HepG2 (cell line): ENCODE data around the gene CCDC85C. TPM values are rescaled to one million over a fixed set of nuclear protein-coding genes. Genes with fewer than 3 reads are reported as not detected.

Experiments
- ATAC-seq: fragments of 200-7000 bp; cut with Tn5 transposase; 3 replicates; pipeline ENCODE4 v1.9.1; 2020; ENCODE audit warnings: mild to moderate bottlenecking, moderate library complexity
- BruUV-seq: library from RNA; stranded (reverse); fragments of 400-500 nt; replicated peaks from 2 replicates; lab custom pipeline; 2021; lab: Mats Ljungman, UMichigan
- CTCF ChIA-PET: fragments of 300-600 bp; formaldehyde crosslinking; extraction: SDS; loops from one replicate; lab custom pipeline; 2021; ENCODE audit warnings: low total read pairs, inconsistent platforms, low intra/inter-chr PET ratio; lab: Yijun Ruan, JAX
- POLR2A ChIA-PET: fragments of 350-600 bp; sonication (Branson Sonifier 250); formaldehyde crosslinking; loops from one replicate; lab custom pipeline; 2020; ENCODE audit warnings: antibody characterized with exemption, inconsistent platforms; lab: Yijun Ruan, JAX
- DNase-seq: peaks from one replicate; pipeline ENCODE4 v3.0.0-alpha.2; 2015; ENCODE audit warnings: low spot score
- FAIRE-seq: peaks from 3 replicates; lab custom pipeline; 2011; peaks lifted over from hg19 to GRCh38; lab: Jason Lieb, UNC
- H2AFZ ChIP-seq: one replicate; pipeline ENCODE4 v1.6.1; 2011; ENCODE audit warnings: low read length, inconsistent platforms
- H3K27ac ChIP-seq: fragments of 300-600 bp; 3 replicates; pipeline ENCODE4 v1.8.0; 2011; ENCODE audit warnings: mixed run types, mild to moderate bottlenecking, mixed read lengths, low read length, inconsistent platforms; ENCODE audit not compliant: insufficient read depth; ENCODE audit errors: extremely low read length
- H3K27me3 ChIP-seq, 2 experiments: fragments of 200-600 bp in 1 of 2; 2 replicates in 1 of 2; 3 replicates in 1 of 2; pipeline versions ENCODE4 v1.6.0 to v1.8.0; 2011; ENCODE audit warnings: low read length in 2 of 2, mild to moderate bottlenecking in 2 of 2, moderate library complexity in 2 of 2, inconsistent platforms in 1 of 2; ENCODE audit not compliant: insufficient read depth in 2 of 2, control insufficient read depth in 1 of 2
- H3K36me3 ChIP-seq, 2 experiments: fragments of 200-600 bp in 1 of 2; replicated peaks in 1 of 2; 2 replicates in 1 of 2; 3 replicates in 1 of 2; pipeline versions ENCODE4 v1.5.1 to v1.8.0; 2011; ENCODE audit warnings: low read length in 2 of 2, inconsistent platforms in 1 of 2; ENCODE audit not compliant: insufficient read depth in 2 of 2, control insufficient read depth in 1 of 2
- H3K4me1 ChIP-seq: 2 replicates; pipeline ENCODE4 v1.5.1; 2012; ENCODE audit warnings: low read length, inconsistent platforms; ENCODE audit not compliant: insufficient read depth
- H3K4me2 ChIP-seq: 2 replicates; pipeline ENCODE4 v1.6.0; 2011; ENCODE audit warnings: low read depth, low read length, inconsistent platforms
- H3K4me3 ChIP-seq, 3 experiments: fragments of 200-600 bp in 1 of 3; sonication (generic), shearing (Covaris generic) in 1 of 3; replicated peaks in 1 of 3; 2 replicates each; pipeline ENCODE4 v1.5.1; 2011 to 2016; ENCODE audit warnings: low read length in 3 of 3, inconsistent platforms in 2 of 3, low read depth in 2 of 3, mild to moderate bottlenecking in 2 of 3, control low read depth in 1 of 3, mixed read lengths in 1 of 3; ENCODE audit not compliant: insufficient read depth in 1 of 3
- H3K79me2 ChIP-seq: one replicate; pipeline ENCODE4 v1.6.1; 2011; ENCODE audit warnings: low read length, inconsistent platforms; ENCODE audit not compliant: insufficient read depth
- H3K9ac ChIP-seq: 2 replicates; pipeline ENCODE4 v1.6.0; 2011; ENCODE audit warnings: mild to moderate bottlenecking, low read depth, low read length, inconsistent platforms; ENCODE audit not compliant: insufficient read depth
- H3K9me3 ChIP-seq: 2 replicates; pipeline ENCODE4 v1.5.1; 2012; ENCODE audit warnings: mild to moderate bottlenecking, low read length
- H4K20me1 ChIP-seq: 2 replicates; pipeline ENCODE4 v1.6.0; 2011; ENCODE audit warnings: inconsistent platforms, mild to moderate bottlenecking, low read length, moderate library complexity; ENCODE audit not compliant: insufficient read depth
- AGO1 ChIP-seq: fragments of 200-400 bp; formaldehyde crosslinking; IDR thresholded peaks from 2 replicates; pipeline ENCODE4 v1.6.1; 2017; ENCODE audit warnings: mild to moderate bottlenecking, low read depth, low read length, moderate library complexity; ENCODE audit not compliant: poor library complexity, severe bottlenecking
- FOSL1 ChIP-seq: sonication (generic); formaldehyde crosslinking; IDR thresholded peaks from 2 replicates; pipeline ENCODE4 v1.9.0; 2021; ENCODE audit warnings: missing genetic modification reagents, borderline replicate concordance
- HNRNPH1 ChIP-seq: fragments of 200-400 bp; formaldehyde crosslinking; optimal IDR thresholded peaks from 2 replicates; pipeline ENCODE3; 2017; ENCODE audit warnings: mild to moderate bottlenecking, low read depth, low read length
- KDM6A ChIP-seq: IDR thresholded peaks from 2 replicates; pipeline ENCODE4 v1.6.1; 2016; ENCODE audit warnings: low read depth
- MAZ ChIP-seq, 2 experiments: sonication (generic) in 1 of 2; formaldehyde crosslinking in 1 of 2; IDR thresholded peaks; 2 replicates each; pipeline versions ENCODE4 v1.5.0 to v1.6.1; 2012 to 2020; ENCODE audit warnings: low read depth in 2 of 2, mild to moderate bottlenecking in 2 of 2, borderline replicate concordance in 1 of 2, improper control_type of control experiment in 1 of 2, low read length in 1 of 2, missing genetic modification reagents in 1 of 2, moderate library complexity in 1 of 2
- MTF1 ChIP-seq: sonication (generic); formaldehyde crosslinking; IDR thresholded peaks from 2 replicates; pipeline ENCODE4 v1.5.0; 2020; ENCODE audit warnings: missing genetic modification reagents
- SATB2 ChIP-seq: sonication (generic); formaldehyde crosslinking; IDR thresholded peaks from 2 replicates; pipeline ENCODE4 v1.5.0; 2020; ENCODE audit warnings: missing genetic modification reagents
- SMAD3 ChIP-seq: sonication (generic); formaldehyde crosslinking; IDR thresholded peaks from 2 replicates; pipeline ENCODE4 v1.4.0; 2020; ENCODE audit warnings: missing genetic modification reagents
- SMC3 ChIP-seq: IDR thresholded peaks from 2 replicates; pipeline ENCODE4 v1.6.1; 2011; ENCODE audit warnings: low read length, improper control_type of control experiment
- TARDBP ChIP-seq: sonication (generic); formaldehyde crosslinking; IDR thresholded peaks from 2 replicates; pipeline ENCODE4 v1.8.0; 2022; ENCODE audit warnings: mild to moderate bottlenecking, missing genetic modification reagents
- ZNF574 ChIP-seq: sonication (generic); formaldehyde crosslinking; IDR thresholded peaks from 2 replicates; pipeline ENCODE4 v1.4.0; 2020; ENCODE audit warnings: missing genetic modification reagents
- ZNF629 ChIP-seq: sonication (generic); formaldehyde crosslinking; conservative IDR thresholded peaks from 2 replicates; pipeline ENCODE4 v1.5.0; 2020; ENCODE audit warnings: missing genetic modification reagents
- ZNF639 ChIP-seq: conservative IDR thresholded peaks from 2 replicates; pipeline ENCODE4 v1.6.1; 2018; ENCODE audit warnings: missing genetic modification reagents
- whole genome bisulfite sequencing: methylation state at CpG from one replicate; pipeline ENCODE4 v1.1.6; 2017; ENCODE audit warnings: low lambda C conversion rate; 5-methylcytosine and 5-hydroxymethylcytosine counted together
- in situ Hi-C: cut with HindIII; loops from 2 replicates; pipeline ENCODE4 v1.10.0; 2017; ENCODE audit warnings: low pct_unique_long_range_greater_than_20kb; ENCODE audit not compliant: extremely low pct_ligation_motif_present
- intact Hi-C: fragments of 100-400 bp; cut with micrococcal nuclease; formaldehyde crosslinking; loops from one replicate; pipeline ENCODE4 v1.10.0; 2022; ENCODE audit not compliant: unreplicated experiment
- polyA plus RNA-seq, 8 experiments: library from polyadenylated mRNA; depleted of rRNA in 3 of 8; stranded (reverse) in 7 of 8; unstranded in 1 of 8; fragments of >200 nt; fragmentation: Illumina TruSeq in 4 of 8; extraction: Trizol in 4 of 8; gene quantifications; 2 replicates each; pipeline versions ENCODE4 v1.2.1 to v1.2.3, GENCODE V29; 2011 to 2016; ENCODE audit warnings: low read depth in 4 of 8, missing spikeins in 1 of 8, mixed read lengths in 1 of 8; ENCODE audit not compliant: insufficient read depth in 1 of 8
- total RNA-seq, 5 experiments: library from RNA; depleted of rRNA; stranded (reverse); fragments of >200 nt; fragmentation: Illumina TruSeq; extraction: Trizol; gene quantifications; 2 replicates each; pipeline ENCODE4 v1.2.3, GENCODE V29; 2016; ENCODE audit warnings: low read depth in 1 of 5
- TF ChIP-seq, protein P1 (sequence below): sonication (generic); formaldehyde crosslinking; IDR thresholded peaks from 2 replicates; pipeline ENCODE4 v1.9.0; 2021; ENCODE audit warnings: missing genetic modification reagents, mild to moderate bottlenecking, borderline replicate concordance
- TF ChIP-seq, protein P2 (sequence below): sonication (generic); formaldehyde crosslinking; IDR thresholded peaks from 2 replicates; pipeline ENCODE4 v1.4.0; 2020; ENCODE audit warnings: missing genetic modification reagents
- TF ChIP-seq, protein P3 (sequence below): sonication (generic); IDR thresholded peaks from 2 replicates; pipeline ENCODE4 v1.6.1; 2016; ENCODE audit warnings: low read depth, borderline replicate concordance

Gene CCDC85C
- total and polyA plus RNA-seq, 2 of the 13 experiments (the other 11 are each of a cell fraction or from before 2014, with no cell fraction given): 18.8 to 43.8 TPM

DNA sequence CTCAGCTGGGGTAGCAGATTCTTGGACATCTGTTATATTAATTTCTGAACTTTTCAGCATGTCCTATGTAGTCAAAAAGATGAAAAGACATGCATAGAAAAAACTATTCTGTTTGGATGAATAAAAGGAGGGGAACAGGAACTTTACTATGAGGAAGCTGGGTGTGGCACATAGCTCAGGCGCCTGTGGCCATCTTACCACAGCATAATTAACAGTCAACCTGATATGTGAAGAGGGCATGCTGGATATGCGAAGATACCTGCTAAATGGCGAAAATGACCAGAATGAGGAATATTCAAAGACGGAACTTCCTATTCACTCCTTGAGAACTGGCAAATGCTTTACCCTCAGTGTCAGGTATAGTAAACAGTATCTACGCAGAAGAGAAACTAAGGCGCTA lies 141.8 kb downstream of the CCDC85C start:
- WGBS: 81% methylated on average over 6 of the region's 6 CpGs
- BruUV-seq: no TSS peak
- Histone ChIP-seq H3K27me3 (no peaks in the 10 kb centered on the region), H4K20me1 (peaks cover 5% of the 10 kb centered on the region), H3K27ac (no peak overlapping the region), H3K4me3 (no peak overlapping the region), H3K79me2 (peaks cover 16% of the 10 kb centered on the region), H2AFZ (no peak overlapping the region), H3K9ac (no peak overlapping the region), H3K4me1 (peaks cover 41% of the 10 kb centered on the region), H3K9me3 (no peaks in the 10 kb centered on the region), H3K36me3 (peaks cover 8 to 50% of the 10 kb centered on the region in 2 experiments), H3K4me2 (no peak overlapping the region)
- POLR2A ChIA-PET: interaction anchor here (1.5 kb wide), 1 partner anchor 19 kb away, joined by 6 read pairs; the partner anchor contains the start of genes CCNK and SETD3
- no peak for FAIRE-seq
- in situ Hi-C loops: no loop called here
- no peak for DNase-seq
- CTCF ChIA-PET: no interaction called here
- intact Hi-C loops: no loop called here
- no peak for ATAC-seq
- no peak for TF ChIP-seq FOSL1 (CRISPR knock-in tag)
- no peak for TF ChIP-seq SMAD3 (CRISPR knock-in tag)
- TF ChIP-seq HNRNPH1: no peak
- TF ChIP-seq, protein P1, sequence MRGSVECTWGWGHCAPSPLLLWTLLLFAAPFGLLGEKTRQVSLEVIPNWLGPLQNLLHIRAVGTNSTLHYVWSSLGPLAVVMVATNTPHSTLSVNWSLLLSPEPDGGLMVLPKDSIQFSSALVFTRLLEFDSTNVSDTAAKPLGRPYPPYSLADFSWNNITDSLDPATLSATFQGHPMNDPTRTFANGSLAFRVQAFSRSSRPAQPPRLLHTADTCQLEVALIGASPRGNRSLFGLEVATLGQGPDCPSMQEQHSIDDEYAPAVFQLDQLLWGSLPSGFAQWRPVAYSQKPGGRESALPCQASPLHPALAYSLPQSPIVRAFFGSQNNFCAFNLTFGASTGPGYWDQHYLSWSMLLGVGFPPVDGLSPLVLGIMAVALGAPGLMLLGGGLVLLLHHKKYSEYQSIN (CRISPR knock-in tag): no peak
- TF ChIP-seq SMC3: no peak
- TF ChIP-seq ZNF639: no peak
- TF ChIP-seq AGO1: no peak
- TF ChIP-seq, protein P2, sequence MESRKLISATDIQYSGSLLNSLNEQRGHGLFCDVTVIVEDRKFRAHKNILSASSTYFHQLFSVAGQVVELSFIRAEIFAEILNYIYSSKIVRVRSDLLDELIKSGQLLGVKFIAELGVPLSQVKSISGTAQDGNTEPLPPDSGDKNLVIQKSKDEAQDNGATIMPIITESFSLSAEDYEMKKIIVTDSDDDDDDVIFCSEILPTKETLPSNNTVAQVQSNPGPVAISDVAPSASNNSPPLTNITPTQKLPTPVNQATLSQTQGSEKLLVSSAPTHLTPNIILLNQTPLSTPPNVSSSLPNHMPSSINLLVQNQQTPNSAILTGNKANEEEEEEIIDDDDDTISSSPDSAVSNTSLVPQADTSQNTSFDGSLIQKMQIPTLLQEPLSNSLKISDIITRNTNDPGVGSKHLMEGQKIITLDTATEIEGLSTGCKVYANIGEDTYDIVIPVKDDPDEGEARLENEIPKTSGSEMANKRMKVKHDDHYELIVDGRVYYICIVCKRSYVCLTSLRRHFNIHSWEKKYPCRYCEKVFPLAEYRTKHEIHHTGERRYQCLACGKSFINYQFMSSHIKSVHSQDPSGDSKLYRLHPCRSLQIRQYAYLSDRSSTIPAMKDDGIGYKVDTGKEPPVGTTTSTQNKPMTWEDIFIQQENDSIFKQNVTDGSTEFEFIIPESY (CRISPR knock-in tag): no peak
- no peak for TF ChIP-seq ZNF629 (CRISPR knock-in tag)
- no peak for TF ChIP-seq ZNF574 (CRISPR knock-in tag)
- TF ChIP-seq KDM6A: no peak
- TF ChIP-seq SATB2 (CRISPR knock-in tag): no peak
- no peak for TF ChIP-seq MAZ (IDR thresholded peaks at IDR 0.05; ENCODE audit: borderline replicate concordance, low read depth, low read length)
- TF ChIP-seq MAZ (CRISPR knock-in tag; IDR thresholded peaks at IDR 0.05; ENCODE audit: low read depth): no peak
- no peak for TF ChIP-seq MTF1
- TF ChIP-seq, protein P3, sequence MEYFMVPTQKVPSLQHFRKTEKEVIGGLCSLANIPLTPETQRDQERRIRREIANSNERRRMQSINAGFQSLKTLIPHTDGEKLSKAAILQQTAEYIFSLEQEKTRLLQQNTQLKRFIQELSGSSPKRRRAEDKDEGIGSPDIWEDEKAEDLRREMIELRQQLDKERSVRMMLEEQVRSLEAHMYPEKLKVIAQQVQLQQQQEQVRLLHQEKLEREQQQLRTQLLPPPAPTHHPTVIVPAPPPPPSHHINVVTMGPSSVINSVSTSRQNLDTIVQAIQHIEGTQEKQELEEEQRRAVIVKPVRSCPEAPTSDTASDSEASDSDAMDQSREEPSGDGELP: no peak
- no peak for TF ChIP-seq TARDBP (CRISPR knock-in tag)
